ELF-1 (cell line): Measurements from ENCODE around the gene ZNF487.
"Not testable (repeated sequence)": the region's sequence is repeated elsewhere in the genome, so short reads cannot be mapped to it uniquely, and the experiment has no call there.

ENCODE experiments used
- DNase-seq: peaks from one replicate; pipeline ENCODE4 v3.0.0-alpha.2; 2016; ENCODE audit warnings: low read depth, low spot score

The ZNF487 gene

DNA sequence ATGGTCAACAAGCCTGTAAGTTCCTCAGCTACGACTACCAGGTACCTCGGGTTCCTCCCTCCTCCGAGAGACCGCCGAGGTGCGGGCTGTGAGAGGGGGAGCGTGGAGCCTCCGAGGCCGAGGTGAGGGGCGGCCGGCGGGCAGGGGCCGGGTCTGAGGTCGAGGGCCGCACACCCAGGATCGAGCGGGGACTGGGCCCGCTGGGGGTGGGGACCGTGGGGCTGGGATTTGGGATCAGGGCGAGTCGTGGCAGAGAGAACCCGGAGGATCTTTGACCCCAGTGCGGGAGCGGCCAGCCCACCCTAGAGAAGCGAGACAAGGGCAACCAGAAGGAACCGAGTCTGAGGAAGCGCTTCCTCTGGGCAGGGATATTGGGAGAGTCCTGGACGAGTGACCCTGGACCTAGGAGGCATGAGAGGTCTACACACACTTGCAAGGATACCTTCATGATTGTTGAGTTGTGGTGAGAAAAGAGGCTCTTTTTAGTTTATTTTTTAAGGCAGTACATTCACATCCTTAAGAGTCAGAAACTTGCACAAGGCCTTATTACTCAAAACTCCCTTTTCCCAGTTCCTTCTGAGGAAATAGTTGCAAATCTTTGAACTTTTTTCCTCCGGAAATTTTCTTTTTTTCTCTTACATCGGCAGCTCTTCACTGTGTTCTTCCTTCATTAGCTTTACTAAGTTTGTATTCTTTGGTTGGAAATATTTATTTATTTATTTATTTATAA is 395 bp downstream of the ZNF487 start:
- DNase-seq: no peak

DNA sequence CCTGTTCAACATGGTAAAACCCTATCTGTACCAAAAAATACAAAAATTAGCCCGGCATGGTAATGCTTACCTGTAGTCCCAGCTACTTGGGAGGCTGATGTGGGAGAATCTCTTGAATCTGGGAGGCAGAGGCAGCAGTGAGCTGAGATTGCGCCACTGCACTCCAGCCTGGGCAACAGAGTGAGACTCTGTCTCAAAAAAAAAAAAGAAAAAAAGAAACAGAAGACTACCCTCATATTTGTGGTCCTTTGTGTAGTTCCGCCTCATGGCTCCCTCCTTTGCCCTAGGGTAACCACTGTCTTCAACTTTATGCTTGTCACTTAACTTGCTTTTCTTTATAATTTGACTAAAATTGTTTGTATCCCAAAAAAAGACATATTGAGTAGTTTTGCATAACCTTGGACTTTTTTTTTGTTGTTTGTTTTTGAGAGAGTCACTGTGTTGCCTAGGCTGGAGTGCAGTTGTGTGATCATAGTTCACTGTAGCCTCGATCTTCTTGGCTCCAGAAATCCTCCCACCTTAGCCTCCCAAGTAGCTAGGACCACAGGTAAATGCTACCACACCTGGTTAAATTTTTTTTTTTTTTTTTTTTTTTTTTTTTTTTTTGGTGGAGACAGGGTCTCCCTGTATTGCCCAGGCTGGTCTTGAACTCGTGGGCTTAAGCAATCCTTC is 3.7 kb downstream of the ZNF487 start:
- DNase-seq: no peak

- DNase-seq: no peak
Observed at GRCh38 chr10:43444323-43444722, 7.4 kb downstream of the ZNF487 start.

- DNase-seq: no peak
Observed at GRCh38 chr10:43444897-43445466, 8.1 kb downstream of the ZNF487 start.

GRCh38 chr10:43446219-43447017 is 9.5 kb downstream of the ZNF487 start:
- not testable (repeated sequence) for DNase-seq

GRCh38 chr10:43448742-43449141 is 11.8 kb downstream of the ZNF487 start:
- DNase-seq: no peak

GRCh38 chr10:43452356-43452914 is 15.5 kb downstream of the ZNF487 start:
- DNase-seq: no peak

DNA sequence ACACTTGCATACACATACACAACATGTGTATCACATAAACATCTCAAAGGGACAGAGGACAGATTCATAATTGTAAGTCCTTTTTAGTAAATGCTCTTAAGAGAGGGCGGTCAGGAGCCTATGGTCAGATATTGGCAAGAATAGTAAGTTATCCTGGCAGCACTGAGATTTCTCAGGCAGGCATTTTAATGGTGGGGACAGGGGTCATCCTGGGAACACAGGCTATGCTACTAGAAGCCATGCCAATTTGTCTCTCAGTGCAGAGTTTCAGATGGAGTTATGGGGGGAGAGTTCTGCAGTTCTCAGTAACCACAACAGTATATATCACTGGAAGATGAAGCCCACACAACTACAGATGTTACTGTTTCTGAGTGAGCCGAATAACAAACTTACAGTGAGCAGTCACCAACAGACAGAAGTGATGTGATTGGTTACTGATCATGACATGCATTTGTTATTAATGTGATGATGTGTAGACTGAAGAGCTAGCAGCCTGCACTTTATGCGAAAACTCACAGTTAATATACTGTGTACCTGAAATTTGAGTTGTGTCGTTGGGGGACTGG is 16.4 kb downstream of the ZNF487 start:
- no peak for DNase-seq

DNA sequence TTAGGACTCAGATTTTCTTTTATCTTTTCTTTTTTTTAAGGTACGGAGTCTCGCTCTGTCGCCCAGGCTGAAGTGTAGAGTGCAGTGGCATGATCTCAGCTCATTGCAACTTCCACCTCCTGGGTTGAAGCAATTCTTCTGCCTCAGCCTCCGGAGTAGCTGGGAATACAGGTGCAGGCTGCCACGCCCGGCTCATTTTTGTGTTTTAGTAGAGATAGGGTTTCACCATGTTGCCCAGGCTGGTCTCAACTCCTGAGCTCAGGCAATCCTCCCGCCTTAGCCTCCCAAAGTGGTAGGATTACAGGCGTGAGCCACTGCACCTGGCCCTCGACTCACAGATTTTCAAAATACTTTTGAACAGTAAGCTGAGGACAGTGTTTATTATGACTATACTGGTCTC is 17.1 kb downstream of the ZNF487 start:
- not testable (repeated sequence) for DNase-seq

GRCh38 chr10:43456561-43456960 is 19.6 kb downstream of the ZNF487 start:
- DNase-seq: not testable (repeated sequence)

- DNase-seq: peak; percentile 47
Observed at GRCh38 chr10:43458227-43458626, 21.3 kb downstream of the ZNF487 start.

DNA sequence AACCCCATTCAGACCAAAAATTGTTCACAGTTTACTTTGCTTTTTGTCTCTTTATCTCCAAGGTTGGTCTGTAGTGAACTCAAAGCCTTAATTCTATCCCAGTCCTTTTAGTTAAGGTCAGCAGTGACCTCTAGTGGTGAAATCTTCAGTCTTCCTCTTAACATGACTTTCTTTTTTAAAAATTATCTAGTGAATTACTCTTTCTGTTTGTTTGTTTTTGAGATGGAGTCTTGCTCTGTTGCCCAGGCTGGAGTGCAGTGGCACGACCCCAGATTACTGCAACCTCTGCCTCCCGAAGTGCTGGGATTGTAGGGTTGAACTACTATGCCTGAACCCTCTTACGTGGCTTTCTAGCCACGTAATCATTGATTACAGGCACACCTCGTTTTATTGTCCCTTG is 25.0 kb downstream of the ZNF487 start:
- DNase-seq: peak; percentile 22

DNA sequence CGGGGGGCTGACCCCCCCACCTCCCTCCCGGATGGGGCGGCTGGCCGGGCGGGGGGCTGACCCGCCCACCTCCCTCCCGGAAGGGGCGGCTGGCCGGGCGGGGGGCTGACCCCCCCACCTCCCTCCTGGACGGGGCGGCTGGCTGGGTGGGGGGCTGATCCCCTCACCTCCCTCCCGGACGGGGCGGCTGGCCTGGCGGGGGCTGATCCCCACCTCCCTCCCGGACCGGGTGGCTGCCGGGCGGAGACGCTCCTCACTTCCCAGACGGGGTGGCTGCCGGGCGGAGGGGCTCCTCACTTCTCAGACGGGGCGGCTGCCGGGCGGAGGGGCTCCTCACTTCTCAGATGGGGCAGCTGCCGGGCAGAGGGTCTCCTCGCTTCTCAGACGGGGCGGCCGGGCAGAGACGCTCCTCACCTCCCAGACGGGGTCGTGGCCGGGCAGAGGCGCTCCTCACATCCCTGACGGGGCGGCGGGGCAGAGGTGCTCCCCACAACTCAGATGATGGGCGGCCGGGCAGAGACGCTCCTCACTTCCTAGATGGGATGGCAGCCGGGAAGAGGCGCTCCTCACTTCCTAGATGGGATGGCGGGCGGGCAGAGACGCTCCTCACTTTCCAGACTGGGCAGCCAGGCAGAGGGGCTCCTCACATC is 28.3 kb downstream of the ZNF487 start:
- not testable (repeated sequence) for DNase-seq

GRCh38 chr10:43465736-43466120 is 28.8 kb downstream of the ZNF487 start:
- DNase-seq: not testable (repeated sequence)

GRCh38 chr10:43471146-43471545 is 34.2 kb downstream of the ZNF487 start:
- DNase-seq: no peak

GRCh38 chr10:43471935-43472720 is 35.2 kb downstream of the ZNF487 start:
- no peak for DNase-seq

DNA sequence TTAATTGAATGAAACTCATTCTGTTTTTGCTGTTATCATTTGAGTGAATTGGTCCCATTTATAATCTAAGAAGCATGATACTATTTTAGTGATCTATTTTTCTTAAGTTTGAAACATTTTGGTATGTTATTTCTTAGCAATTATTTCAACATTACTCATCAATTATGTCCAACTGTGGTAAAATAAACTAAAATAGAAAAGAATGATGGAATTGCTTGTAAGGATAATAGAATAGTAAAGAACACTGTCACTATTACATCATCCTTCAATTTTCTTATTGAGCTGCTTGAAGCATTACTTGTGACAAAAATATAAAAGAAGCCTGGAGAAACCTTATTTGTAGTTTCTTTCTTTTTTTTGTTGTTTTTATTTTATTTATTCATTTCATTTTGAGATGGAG is 42.4 kb downstream of the ZNF487 start:
- DNase-seq: no peak

GRCh38 chr10:43482319-43483078 is 45.6 kb downstream of the ZNF487 start:
- DNase-seq: no peak

GRCh38 chr10:43491855-43492254 is 54.9 kb downstream of the ZNF487 start:
- no peak for DNase-seq
